Islet precursor cell (in vitro differentiated cells): ENCODE measurements around the gene PRKACA.
A peak's percentile ranks its signal among the peaks of the same experiment; 100 is the strongest.

Source experiments
- DNase-seq: peaks from one replicate; pipeline ENCODE4 v3.0.0-alpha.2; 2018

The PRKACA gene

DNA sequence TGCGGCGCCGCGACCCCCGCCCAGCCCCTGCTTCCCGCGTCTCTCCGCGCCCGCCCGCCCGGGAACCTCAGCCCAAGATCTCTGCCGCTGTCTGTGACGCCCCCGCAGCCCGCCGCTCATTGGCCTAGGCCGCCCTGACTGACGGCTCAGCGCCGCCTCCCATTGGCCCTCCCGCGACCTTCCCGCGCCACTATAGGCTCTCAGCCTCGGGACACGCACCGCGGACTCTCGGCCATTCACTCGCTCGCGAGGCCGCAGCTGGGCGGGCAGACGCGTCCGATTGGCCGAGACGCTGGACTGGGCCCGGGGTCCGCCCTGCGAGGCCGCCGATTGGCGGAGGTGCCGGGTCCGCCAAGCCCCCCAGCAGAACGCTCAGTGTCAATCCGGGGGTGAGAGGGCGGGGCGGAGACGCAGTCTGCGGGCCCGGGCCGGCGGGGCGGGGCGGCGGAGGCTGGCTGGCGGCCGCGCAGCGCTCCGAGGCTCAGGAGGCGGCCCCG is at the start of gene PRKACA:
Gene PRKACA (minus strand): TSS at position 95 of the 497 bp plus-strand sequence. CDS start 215 bp downstream, outside the sequence.
- peak; percentile 100 for DNase-seq

DNA sequence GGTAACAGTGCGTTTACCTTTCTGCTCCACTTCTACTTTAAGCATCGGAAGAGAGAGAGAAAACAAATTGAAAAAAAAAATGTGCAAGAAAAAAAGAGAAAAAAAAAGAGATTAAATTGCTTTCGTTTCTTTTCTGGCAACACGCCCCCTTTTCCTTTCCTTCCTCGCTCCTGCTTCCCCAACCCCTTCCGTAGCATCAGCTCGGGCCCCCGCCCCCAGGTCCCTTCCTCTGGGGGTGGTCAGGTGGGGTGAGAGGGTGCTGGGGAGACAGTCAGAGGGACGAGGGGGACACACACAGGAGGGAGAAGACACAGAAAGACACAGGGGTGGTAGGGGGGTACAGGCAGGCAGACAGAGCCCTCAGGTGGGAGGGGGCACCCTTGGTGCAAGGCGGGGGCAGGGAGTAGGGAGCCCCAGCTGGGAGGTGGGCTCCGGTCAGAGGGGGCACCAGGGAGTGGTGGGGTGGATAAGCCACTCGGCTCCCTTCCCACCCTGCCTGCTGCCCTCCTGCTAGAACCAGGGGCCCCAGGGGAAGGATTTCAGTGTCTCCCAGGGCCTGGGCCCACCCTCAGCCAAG is 49.5 kb upstream of the PRKACA start:
- DNase-seq: no peak

DNA sequence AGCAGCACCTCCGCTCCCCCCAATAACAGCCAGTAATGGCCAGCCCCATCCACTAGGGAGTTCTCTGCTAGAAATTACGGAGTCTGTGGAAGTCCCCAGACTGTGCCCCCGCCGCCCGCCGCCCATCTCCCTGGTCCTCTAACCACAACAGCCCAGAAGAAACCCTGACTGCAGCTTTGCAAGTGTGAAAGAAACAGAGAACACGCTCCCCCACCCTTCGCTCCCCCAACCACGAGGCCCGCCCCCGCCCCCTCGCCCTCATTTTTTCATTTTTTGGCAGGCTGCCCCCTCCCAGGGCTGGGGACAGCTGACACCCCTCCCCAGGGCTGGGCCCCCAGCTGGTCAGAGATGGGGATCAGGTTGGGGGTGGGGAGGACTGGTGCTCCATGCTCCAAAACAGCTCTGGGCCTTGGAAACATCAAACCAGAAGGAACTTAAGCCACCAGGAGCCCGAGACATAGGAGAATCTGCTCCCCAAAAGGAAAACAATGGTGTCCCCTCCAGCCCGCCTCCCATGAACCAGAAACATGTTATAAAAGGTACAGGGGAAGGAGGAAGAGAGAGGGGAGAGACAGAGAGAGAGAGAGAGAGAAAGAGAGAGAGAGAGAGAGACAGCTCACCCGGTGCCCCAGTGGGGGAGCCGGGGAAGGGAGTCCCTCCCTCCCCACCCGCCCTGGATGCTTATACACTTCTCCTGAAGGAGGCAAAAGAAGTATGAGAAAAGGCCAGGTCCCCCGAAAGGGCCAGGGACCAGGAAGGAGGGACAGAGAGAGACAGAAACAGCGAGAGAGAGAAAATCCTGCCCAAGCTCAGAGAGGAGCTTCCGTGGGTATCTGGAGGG is 48.6 kb upstream of the PRKACA start:
- no peak for DNase-seq

DNA sequence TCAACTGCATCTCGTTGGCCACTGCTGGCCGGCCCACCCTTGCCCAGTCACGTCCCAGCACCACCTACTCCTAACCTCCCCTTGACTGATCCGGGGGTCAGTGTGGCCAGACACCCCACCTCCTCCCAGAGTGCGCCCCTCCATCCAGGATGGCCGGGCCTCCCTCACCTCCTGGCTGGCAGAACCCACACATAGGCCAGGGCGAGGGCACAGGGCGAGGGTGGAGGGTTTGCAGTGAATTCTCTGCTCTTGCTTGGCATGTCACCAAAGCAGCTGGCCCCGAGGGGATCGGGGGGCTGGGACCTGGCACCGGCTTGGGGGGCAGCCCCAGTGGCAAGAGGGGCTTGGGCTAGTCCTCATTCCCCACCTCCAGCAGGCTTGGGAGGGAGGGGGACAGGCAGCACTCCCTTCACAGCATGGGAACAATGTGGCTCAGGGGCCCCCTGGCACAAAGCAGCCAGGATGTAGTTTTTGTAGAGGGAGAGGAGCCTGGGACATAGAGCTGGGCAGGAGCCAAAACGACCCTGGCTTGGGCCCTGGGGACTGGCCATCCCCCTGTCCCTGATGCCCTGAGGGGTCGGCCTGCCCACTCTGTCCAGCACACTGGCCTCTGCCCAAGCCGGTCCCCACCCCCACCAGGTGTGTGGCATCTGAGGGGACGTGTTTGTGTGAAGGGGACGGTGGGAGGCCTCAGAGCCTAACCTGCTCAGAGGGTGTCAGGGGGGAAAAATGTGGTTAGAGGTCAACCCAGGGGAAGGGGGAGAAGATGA is 47.3 kb upstream of the PRKACA start:
- DNase-seq: no peak

DNA sequence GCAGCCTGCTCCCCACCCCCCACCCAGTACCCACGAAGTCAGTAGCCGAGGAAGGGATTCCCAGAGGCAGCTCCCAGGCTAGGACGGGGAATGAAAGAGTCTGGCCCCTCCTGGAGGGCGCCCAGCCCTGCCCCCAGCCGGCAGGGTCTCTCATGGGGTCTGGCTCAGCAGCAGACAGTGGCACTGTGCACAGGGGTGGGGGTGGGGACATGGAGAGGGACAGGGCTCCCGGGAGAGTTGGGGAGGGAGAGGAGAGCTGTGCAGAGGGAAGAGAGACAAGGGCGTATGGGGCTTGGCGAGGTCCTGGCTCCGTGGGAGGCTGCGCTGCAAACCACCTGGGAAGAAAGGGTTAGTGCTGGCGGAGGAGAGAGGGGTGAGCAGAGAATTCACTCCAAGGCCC is 46.5 kb upstream of the PRKACA start:
- no peak for DNase-seq

DNA sequence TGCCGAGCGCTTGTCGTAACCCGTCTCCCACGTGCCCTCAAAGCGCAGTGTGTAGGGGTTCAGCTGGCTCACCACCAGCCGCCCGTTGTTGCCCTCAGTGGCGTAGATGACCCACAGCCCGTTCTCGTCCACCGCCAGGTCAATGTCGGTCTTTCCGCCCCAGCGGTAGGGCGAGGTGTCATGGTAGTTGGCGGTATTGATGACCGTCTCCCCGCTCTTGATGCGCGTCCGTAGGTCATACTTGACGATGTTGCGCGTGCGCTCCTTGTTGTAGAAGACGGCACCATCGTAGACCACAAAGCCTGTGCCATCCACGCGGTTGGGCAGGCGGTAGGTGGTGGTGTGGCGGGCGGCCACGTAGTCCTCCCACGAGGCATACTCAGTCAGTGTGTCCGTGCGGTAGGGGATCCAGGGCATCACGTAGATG is 45.3 kb upstream of the PRKACA start:
- no peak for DNase-seq

DNA sequence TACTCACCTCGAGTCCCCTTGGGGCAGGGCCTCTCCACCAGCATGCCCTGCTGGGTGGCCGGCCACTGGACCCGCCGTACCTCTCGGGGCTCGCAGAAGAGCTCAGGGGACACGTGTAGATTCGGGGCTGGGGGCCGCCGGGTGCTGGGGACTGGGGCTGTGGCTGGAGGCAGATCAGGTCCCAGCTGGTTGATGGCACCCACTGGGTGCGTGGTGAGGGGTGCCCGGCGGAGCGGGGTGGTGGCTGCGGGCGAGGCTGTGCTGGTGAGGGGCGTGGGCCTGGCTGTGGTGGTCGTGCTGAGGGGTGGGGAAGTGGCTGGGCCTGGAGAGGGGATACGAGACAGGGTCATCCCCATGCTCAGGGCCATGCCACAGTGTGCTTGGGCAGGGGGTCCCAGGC is 43.7 kb upstream of the PRKACA start:
- DNase-seq: no peak

DNA sequence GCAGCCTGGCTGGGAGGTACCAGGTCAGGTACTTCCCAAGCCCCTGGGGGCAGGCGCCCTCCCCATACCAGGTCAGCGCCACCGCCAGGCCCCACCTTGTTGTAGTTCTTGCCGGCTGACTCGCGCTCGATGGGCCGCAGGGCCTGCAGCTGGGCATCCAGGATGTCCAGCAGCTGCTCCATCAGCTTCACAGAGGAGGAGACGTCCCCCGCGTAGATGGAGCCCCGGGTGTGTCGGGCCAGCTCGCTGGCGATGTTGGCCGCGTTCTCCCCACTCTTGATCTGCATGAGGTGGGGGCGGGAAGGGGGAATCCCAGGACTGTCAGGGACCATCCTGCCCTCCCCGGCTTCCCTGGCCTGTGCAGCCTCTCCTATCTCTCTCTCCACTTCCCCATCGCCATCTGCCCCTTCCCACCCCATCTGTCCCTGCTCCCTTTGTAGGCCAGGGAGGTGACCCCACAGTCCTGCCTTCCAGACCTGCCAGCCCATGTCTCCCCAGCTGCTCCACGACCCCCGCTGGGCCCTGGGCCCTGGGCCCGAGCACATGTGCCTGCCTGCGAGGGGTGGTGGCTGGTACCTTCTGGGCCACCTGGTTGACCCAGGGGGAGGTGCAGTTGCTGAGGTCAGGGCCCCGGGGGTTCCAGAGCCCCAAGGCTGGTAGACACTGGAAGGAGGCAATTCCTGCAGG is 42.6 kb upstream of the PRKACA start:
- no peak for DNase-seq

DNA sequence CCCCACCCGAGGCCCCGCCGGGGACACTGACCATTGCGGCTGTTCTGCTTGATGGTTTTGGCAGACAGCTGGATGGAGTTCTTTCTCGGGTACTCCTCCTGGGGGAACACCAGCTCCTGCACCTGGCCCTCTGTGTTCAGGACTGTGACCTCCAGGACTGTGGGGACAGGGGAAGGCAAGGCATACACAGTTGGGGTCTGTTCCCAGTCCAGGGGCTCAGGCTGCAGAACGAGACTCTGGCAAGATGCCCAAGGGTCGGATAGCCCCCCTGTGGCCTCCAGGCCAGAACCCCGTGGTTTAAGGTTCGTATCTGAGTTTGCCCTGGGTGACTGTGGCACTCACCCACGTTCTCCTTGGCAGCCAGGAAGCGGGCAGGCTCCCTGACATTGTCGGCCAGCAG is 41.5 kb upstream of the PRKACA start:
- no peak for DNase-seq

DNA sequence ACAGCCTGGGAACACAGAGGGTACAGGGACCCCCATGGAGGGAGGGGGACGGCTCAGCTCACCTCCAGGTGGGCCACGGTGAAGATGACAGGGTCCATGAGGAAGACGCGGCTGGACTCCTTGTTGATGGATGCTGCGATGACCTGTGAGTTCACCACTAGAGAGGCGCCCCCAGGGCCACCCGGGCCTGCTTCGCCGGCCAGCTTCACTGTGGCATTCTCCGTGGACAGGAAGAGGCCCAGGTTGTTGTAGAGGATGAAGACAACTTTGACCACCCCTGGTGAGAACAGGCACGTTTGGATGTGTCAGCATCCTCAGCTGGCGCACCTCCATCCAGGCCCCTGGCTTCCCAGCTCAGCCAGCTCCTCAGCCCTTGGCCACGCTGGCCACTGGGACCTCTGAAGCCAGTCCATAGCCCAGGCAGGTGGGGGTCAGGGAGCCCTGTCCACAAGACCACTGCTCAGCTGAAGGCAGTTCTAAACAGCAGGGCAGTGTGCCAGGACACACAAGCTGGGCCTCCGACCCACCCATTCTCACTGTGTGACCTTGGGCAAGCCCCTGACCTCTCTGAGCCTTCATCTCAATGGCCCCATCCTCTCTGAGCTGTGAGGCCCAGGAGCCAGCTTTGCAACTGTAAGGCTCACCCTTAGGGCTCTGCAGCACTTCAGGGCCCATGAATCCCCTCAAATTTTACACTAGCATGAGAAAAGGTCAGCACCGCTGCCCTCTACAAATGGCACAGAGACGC is 40.9 kb upstream of the PRKACA start:
- no peak for DNase-seq

DNA sequence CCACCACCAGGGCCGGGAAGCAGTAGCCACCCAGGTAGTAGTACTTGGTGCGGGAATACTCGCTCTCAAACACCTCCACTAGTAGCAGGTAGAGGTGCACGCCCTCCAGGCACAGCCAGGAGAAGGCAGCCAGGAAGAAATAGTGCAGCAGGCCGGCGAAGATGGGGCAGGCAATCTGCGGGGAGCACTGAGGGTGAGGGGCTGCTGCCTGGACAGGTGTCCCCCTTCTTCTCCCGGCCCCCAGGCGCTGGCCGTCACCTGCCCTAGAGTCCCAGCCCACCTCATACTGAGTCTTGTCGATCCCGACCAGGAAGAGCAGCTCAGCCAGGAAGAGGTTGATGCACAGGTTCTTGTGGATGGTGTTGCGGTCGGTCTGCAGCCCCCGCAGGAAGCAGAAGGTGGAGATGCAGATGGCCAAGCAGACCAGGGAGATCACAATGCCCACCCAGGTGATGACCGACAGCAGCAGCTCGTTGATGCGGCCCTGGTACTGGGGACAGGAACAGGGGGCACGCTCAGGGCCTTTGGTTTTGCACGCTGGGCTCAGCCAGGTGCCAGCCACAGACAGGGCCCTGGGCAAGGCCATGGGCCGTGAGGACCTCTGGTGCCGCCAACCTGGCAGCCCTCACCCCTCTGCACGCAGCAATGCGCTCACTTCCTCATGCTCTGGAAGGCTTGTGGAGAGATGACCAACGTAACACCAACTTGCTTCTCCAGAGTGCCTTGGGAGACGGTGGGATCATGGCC is 39.6 kb upstream of the PRKACA start:
- no peak for DNase-seq

DNA sequence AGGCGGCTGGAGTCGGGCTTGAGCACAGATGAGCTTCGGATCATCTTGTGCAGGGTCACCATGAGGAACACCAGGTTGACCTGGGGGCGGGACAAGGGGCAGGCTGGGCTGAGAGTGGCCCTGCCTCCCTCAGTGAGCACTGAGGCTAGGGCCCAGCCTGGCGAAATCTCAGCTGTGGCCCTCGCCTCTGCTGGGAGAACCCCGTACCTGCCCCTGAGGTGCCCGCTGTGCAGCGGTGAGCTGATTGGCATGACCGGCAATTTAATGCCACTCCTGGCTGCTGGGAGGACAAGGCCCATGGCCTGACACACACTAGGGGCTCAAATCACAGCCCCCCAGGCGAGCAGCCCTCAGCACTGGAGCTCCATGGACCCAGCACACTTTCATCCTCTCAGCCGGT is 38.6 kb upstream of the PRKACA start:
- DNase-seq: no peak

DNA sequence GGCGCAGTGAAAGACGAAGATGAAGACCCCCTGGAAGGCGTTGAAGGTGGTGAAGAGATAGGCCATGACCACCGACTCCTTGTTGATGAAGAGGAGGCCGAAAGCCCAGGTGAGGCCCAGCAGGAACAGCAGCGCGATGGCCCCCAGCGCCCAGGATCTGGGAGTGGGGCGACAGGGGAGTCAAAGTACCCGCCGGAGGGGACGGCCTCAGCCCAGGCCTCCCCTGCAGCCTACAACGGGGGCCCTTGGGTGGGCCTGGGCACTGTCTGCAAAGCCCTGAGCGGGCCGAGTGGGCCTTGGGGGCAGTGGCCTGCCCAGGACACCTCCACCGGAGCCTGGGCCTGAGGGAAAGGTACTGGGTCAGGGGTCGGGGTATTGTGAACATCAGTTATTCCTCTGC is 37.8 kb upstream of the PRKACA start:
- DNase-seq: no peak

DNA sequence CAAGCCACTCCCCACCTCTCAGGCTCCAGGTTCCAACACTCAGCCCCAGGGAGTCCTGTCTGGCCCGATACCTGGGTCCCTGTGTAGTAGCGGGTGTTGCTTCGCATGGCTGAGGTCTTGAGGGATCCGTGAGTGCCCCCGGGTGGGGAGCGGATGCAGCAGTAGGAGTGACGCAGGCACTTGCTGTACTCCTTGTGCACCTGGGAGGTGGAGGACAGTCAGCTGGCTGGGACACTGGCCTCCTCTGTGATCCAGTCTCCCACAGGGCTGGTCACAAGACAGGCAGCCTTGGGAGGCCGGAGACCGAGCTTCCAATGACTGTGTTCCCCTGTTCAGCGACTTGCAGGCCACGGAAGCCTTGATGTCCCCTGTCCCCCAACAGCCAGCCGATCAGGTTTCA is 35.2 kb upstream of the PRKACA start:
- DNase-seq: no peak

DNA sequence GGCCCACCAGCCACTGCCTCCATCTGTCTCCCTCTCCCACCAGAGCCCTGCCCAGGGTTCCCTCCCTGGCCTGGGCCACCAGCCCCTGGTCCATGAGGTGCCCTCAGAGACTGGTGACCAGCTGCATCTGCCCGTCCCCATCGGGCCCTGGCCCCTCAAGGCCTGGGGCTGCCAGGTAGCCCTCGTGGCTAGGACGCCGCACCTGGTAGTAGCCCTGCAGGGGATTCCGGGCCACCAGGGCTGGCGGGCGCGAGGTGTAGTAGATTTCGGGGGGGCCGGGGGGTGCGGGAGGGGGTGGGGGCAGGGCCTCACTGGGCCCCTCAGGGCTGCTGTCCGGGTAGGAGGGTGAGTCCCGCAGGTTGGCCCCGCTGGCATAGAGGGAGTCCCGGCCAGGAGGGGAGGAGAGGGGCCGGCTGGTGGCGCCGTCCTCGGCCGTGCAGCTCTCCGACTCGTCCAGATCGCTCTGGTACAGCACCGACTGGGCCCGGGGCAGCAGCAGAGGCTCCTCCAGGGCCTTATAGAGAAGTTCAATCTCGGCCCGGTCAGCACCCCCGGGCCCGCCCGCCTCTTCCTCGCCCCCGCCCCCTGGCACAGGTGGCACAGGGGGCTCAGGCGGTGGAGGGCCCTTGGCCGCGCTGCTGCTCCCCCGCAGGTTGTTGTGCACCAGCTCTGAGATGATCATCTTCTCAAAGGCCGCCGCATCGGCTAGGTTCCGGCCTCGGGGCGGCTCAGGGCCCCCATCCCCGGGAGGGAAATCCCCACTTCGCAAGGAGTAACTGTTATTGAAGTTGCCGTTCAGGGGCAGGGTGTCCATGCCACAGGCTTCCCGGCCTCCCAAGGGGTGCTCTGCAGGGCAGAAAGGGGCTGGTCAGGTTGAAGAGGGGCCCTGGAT is 33.5 kb upstream of the PRKACA start:
- DNase-seq: no peak

DNA sequence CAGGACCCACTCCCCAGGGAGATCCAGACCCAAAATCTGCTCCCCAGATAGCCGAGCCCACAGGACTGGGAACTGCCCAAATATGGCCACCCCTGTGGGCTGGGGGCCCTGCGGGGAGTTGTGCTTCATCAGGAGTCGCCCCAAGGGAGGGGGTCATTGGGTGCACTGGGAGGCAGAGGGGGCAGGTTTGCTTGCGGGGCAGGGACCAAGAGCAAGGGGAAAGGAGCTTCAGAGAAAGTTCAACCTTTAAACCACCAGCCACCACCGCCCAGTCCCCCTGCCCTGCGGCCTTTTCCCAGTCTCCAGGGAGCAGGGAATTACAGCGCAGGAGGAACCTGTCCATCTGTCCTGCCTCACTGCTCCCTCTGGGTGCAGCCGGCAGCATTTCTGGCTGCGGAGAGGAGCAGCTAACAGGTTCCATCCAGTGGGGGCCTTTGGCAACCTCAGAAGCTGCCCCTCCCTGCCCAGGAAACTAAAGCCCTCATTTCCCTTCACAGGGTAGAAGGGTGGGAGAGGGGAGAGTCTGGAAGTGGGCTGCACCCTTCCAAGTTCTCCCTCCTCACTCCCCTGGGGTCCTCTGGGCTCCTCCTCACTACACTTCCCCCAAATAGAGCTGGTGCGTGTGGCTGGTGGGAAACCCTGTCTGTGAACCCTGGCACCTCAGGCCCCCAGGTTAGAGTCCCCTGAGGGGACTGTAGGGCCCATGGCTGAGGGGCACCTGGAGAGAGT is 32.6 kb upstream of the PRKACA start:
- no peak for DNase-seq

DNA sequence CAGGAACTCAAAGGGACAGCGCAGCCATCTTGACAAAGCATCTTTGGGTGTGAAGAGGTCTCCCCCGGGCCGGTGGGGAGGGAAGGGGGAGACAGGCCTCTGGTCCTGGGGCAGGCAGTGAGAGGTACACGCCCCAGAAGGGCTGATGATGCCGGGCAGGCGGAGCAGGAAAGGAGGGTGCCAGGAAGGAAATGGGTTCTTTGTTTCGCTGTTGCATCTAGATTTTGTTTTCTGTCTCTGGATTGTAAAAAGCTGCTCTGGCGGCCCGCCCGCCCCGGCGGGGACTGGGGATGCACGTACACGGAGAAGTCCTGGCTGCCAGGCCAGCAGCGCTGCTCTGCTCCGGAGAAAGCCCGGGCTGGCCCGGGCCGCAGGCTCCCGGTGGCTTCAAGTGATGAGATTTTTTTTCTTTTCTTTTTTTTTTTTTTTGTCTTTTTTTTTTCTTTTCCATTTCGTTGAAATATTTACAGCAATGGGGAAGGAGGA is 32.0 kb upstream of the PRKACA start:
- no peak for DNase-seq

DNA sequence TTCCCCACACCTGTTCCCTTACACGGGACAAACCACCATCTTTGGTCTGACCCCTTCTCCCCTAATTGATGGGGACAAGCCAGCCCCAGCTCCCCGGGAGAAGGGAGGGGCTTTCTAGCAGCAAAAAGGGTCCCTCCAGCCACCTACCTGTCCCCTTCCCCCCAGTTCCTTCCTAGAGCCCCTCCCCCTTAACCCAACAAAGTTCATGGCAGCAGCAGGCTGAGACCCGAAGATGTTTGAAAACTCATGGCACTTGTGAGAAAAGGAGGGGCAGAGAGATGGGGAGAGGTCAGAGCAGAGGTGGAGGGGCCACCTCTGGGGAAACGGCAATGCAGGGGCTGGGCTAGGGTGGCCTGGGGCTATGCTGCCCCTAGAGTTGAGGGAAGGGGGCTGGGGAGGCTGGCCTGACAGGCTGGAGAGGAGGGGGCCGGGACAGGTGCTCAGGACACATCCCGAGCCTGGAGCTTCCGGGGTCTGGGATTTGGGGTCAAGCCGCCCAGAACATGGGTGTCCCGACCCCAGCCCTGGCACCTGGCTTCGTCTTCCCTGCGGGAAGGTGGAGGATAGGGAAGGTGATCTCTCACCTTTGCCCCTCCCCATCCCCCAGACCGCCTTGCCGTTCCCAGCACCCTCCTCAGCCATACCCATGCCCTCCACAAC is 31.3 kb upstream of the PRKACA start:
- DNase-seq: no peak
